Measurements from ENCODE around the gene CAPZB. TPM values are rescaled to one million over a fixed set of nuclear protein-coding genes. Genes with fewer than 3 reads are reported as not detected.

CAPZB gene
- total and polyA plus RNA-seq, 4 donors: 230 to 297 (median 272) TPM

GRCh38 chr1:19322481-19322880, 162.9 kb downstream of the CAPZB start:
- H3K36me3 ChIP-seq (ENCODE audit: control insufficient read depth in 1 of 2, insufficient read depth in 2 of 2, low read length in 1 of 2): no peaks in the 10 kb centered on the region

GRCh38 chr1:19321071-19321470, 164.3 kb downstream of the CAPZB start:
- Histone ChIP-seq H3K4me3 (ENCODE audit: low read length in 2 of 2) (no peak overlapping the region), H3K27me3 (ENCODE audit: control insufficient read depth in 1 of 2, insufficient read depth in 2 of 2, low read length in 1 of 2) (no peaks in the 10 kb centered on the region), H3K4me1 (ENCODE audit: control insufficient read depth in 1 of 2, insufficient read depth in 2 of 2, low read length in 2 of 2) (no peaks in the 10 kb centered on the region), H3K36me3 (ENCODE audit: control insufficient read depth in 1 of 2, insufficient read depth in 2 of 2, low read length in 1 of 2) (no peaks in the 10 kb centered on the region), H3K9me3 (ENCODE audit: control insufficient read depth, low read length) (no peaks in the 10 kb centered on the region), H3K27ac (ENCODE audit: low read depth in 1 of 2, low read length in 2 of 2) (no peak overlapping the region)
- intact Hi-C loops (cut with DNase I): no loop called here
- 88 to 93% methylated on average over 3 of the region's 3 CpGs for WGBS, 2 donors
- no peak for DNase-seq
- ATAC-seq (ENCODE audit: low FRiP score): no peak

More at GRCh38 chr1:19322481-19322880, 162.9 kb downstream of the CAPZB start:
- no peaks in the 10 kb centered on the region for H3K9me3 ChIP-seq (ENCODE audit: control insufficient read depth, low read length)
- DNase-seq: no peak
- WGBS, 2 donors: 75 to 88% methylated on average over 10 of the region's 10 CpGs
- no peak overlapping the region for H3K27ac ChIP-seq (ENCODE audit: low read depth in 1 of 2, low read length in 2 of 2)
- H3K4me1 ChIP-seq (ENCODE audit: control insufficient read depth in 1 of 2, insufficient read depth in 2 of 2, low read length in 2 of 2): no peaks in the 10 kb centered on the region
- no peak for ATAC-seq (ENCODE audit: low FRiP score)
- no peak overlapping the region for H3K4me3 ChIP-seq (ENCODE audit: low read length in 2 of 2)
- intact Hi-C loops (cut with DNase I): no loop called here
- no peaks in the 10 kb centered on the region for H3K27me3 ChIP-seq (ENCODE audit: control insufficient read depth in 1 of 2, insufficient read depth in 2 of 2, low read length in 1 of 2)

GRCh38 chr1:19319196-19319595, 166.1 kb downstream of the CAPZB start:
- intact Hi-C loops (cut with DNase I): no loop called here
- DNase-seq (no peak), ATAC-seq (ENCODE audit: low FRiP score) (no peak)
- Histone ChIP-seq H3K4me3 (ENCODE audit: low read length in 2 of 2) (no peak overlapping the region), H3K9me3 (ENCODE audit: control insufficient read depth, low read length) (no peaks in the 10 kb centered on the region), H3K36me3 (ENCODE audit: control insufficient read depth in 1 of 2, insufficient read depth in 2 of 2, low read length in 1 of 2) (no peaks in the 10 kb centered on the region), H3K27me3 (ENCODE audit: control insufficient read depth in 1 of 2, insufficient read depth in 2 of 2, low read length in 1 of 2) (no peaks in the 10 kb centered on the region), H3K4me1 (ENCODE audit: control insufficient read depth in 1 of 2, insufficient read depth in 2 of 2, low read length in 2 of 2) (no peaks in the 10 kb centered on the region), H3K27ac (ENCODE audit: low read depth in 1 of 2, low read length in 2 of 2) (no peak overlapping the region)
- 65 to 83% methylated on average over 3 of the region's 3 CpGs for WGBS, 2 donors

GRCh38 chr1:19317126-19317910, 168.0 kb downstream of the CAPZB start:
- Histone ChIP-seq H3K27me3 (ENCODE audit: control insufficient read depth in 1 of 2, insufficient read depth in 2 of 2, low read length in 1 of 2) (no peaks in the 10 kb centered on the region), H3K9me3 (ENCODE audit: control insufficient read depth, low read length) (no peaks in the 10 kb centered on the region), H3K36me3 (ENCODE audit: control insufficient read depth in 1 of 2, insufficient read depth in 2 of 2, low read length in 1 of 2) (no peaks in the 10 kb centered on the region), H3K4me3 (ENCODE audit: low read length in 2 of 2) (no peak overlapping the region), H3K4me1 (ENCODE audit: control insufficient read depth in 1 of 2, insufficient read depth in 2 of 2, low read length in 2 of 2) (no peaks in the 10 kb centered on the region), H3K27ac (ENCODE audit: low read depth in 1 of 2, low read length in 2 of 2) (no peak overlapping the region)
- DNase-seq (no peak), ATAC-seq (ENCODE audit: low FRiP score) (no peak)
- WGBS, 2 donors: 78 to 81% methylated on average over 13 of the region's 13 CpGs
- intact Hi-C loops (cut with DNase I): no loop called here

GRCh38 chr1:19315378-19316198, 169.8 kb downstream of the CAPZB start:
- Histone ChIP-seq H3K36me3 (ENCODE audit: control insufficient read depth in 1 of 2, insufficient read depth in 2 of 2, low read length in 1 of 2) (no peaks in the 10 kb centered on the region), H3K27ac (ENCODE audit: low read depth in 1 of 2, low read length in 2 of 2) (no peak overlapping the region), H3K4me1 (ENCODE audit: control insufficient read depth in 1 of 2, insufficient read depth in 2 of 2, low read length in 2 of 2) (no peaks in the 10 kb centered on the region), H3K9me3 (ENCODE audit: control insufficient read depth, low read length) (no peaks in the 10 kb centered on the region), H3K4me3 (ENCODE audit: low read length in 2 of 2) (no peak overlapping the region), H3K27me3 (ENCODE audit: control insufficient read depth in 1 of 2, insufficient read depth in 2 of 2, low read length in 1 of 2) (no peaks in the 10 kb centered on the region)
- ATAC-seq (ENCODE audit: low FRiP score) (no peak), DNase-seq (no peak)
- intact Hi-C loops (cut with DNase I): no loop called here
- WGBS, 2 donors: 74 to 76% methylated on average over 16 to 17 of the region's 17 CpGs

- ATAC-seq (ENCODE audit: low FRiP score) (no peak), DNase-seq (no peak)
- H3K9me3 ChIP-seq (ENCODE audit: control insufficient read depth, low read length): no peaks in the 10 kb centered on the region
- H3K36me3 ChIP-seq (ENCODE audit: control insufficient read depth in 1 of 2, insufficient read depth in 2 of 2, low read length in 1 of 2): no peaks in the 10 kb centered on the region
- H3K27ac ChIP-seq (ENCODE audit: low read depth in 1 of 2, low read length in 2 of 2): no peak overlapping the region
- H3K4me1 ChIP-seq (ENCODE audit: control insufficient read depth in 1 of 2, insufficient read depth in 2 of 2, low read length in 2 of 2): no peaks in the 10 kb centered on the region
- H3K27me3 ChIP-seq (ENCODE audit: control insufficient read depth in 1 of 2, insufficient read depth in 2 of 2, low read length in 1 of 2): no peaks in the 10 kb centered on the region
- WGBS, 2 donors: 88 to 91% methylated on average over 10 of the region's 10 CpGs
- H3K4me3 ChIP-seq (ENCODE audit: low read length in 2 of 2): no peak overlapping the region
- intact Hi-C loops (cut with DNase I): no loop called here
These were observed 171.1 kb downstream of the CAPZB start for GRCh38 chr1:19313961-19314882.

- H3K36me3 ChIP-seq (ENCODE audit: control insufficient read depth in 1 of 2, insufficient read depth in 2 of 2, low read length in 1 of 2): no peaks in the 10 kb centered on the region
- H3K9me3 ChIP-seq (ENCODE audit: control insufficient read depth, low read length): no peaks in the 10 kb centered on the region
- 91% methylated on average over 4 of the region's 4 CpGs for WGBS, 2 donors
- H3K27me3 ChIP-seq (ENCODE audit: control insufficient read depth in 1 of 2, insufficient read depth in 2 of 2, low read length in 1 of 2): no peaks in the 10 kb centered on the region
- ATAC-seq (ENCODE audit: low FRiP score) (no peak), DNase-seq (no peak)
- no peaks in the 10 kb centered on the region for H3K4me1 ChIP-seq (ENCODE audit: control insufficient read depth in 1 of 2, insufficient read depth in 2 of 2, low read length in 2 of 2)
- intact Hi-C loops (cut with DNase I): no loop called here
- H3K4me3 ChIP-seq (ENCODE audit: low read length in 2 of 2): no peak overlapping the region
- no peak overlapping the region for H3K27ac ChIP-seq (ENCODE audit: low read depth in 1 of 2, low read length in 2 of 2)
These were observed 171.7 kb downstream of the CAPZB start for GRCh38 chr1:19313636-19313959.

- ATAC-seq (ENCODE audit: low FRiP score): no peak
- DNase-seq: no peak
- 23 to 25% methylated on average over 19 to 20 of the region's 20 CpGs for WGBS, 2 donors
- H3K9me3 ChIP-seq (ENCODE audit: control insufficient read depth, low read length): no peaks in the 10 kb centered on the region
- no peaks in the 10 kb centered on the region for H3K4me1 ChIP-seq (ENCODE audit: control insufficient read depth in 1 of 2, insufficient read depth in 2 of 2, low read length in 2 of 2)
- peak overlapping the region; percentile 33 to 66 for H3K4me3 ChIP-seq (ENCODE audit: low read length in 2 of 2)
- no peaks in the 10 kb centered on the region for H3K36me3 ChIP-seq (ENCODE audit: control insufficient read depth in 1 of 2, insufficient read depth in 2 of 2, low read length in 1 of 2)
- intact Hi-C loops (cut with DNase I): no loop called here
- H3K27ac ChIP-seq (ENCODE audit: low read depth in 1 of 2, low read length in 2 of 2): peak overlapping the region in 1 of 2 donors; percentile 9
- no peaks in the 10 kb centered on the region for H3K27me3 ChIP-seq (ENCODE audit: control insufficient read depth in 1 of 2, insufficient read depth in 2 of 2, low read length in 1 of 2)
These were observed 172.3 kb downstream of the CAPZB start for GRCh38 chr1:19312782-19313635.

All from aorta (tissue), 5 donors.